ENCODE measurements around the gene ZNF747. TPM values are rescaled to one million over a fixed set of nuclear protein-coding genes. Genes with fewer than 3 reads are reported as not detected.

The ZNF747 gene
- total RNA-seq, 1 experiment from 2014 or later = 10.6 TPM

GRCh38 chr16:30565526-30565925 is 30.9 kb upstream of the ZNF747 start:
- Histone ChIP-seq H3K4me3 (ENCODE audit: low read depth, low read length, poor library complexity, severe bottlenecking) (no peak overlapping the region), H3K9me3 (ENCODE audit: low read depth, low read length, poor library complexity, severe bottlenecking) (no peaks in the 10 kb centered on the region), H3K36me3 (ENCODE audit: insufficient read depth, low read length, poor library complexity, severe bottlenecking) (no peaks in the 10 kb centered on the region), H3K4me1 (ENCODE audit: insufficient read depth, low read length, poor library complexity, severe bottlenecking) (peaks cover 17% of the 10 kb centered on the region), H3K27ac (ENCODE audit: low read depth, low read length, poor library complexity, severe bottlenecking) (no peak overlapping the region), H3K27me3 (replicated peaks; ENCODE audit: insufficient read depth, low read depth, low read length, poor library complexity) (no peaks in the 10 kb centered on the region)
- ChIA-PET CTCF (no interaction called here), POLR2A (ENCODE audit: low non-redundant PET) (interaction anchor here (0.6 kb wide), 1 partner anchor 39 kb away, joined by 3 read pairs; no protein-coding TSS in a partner anchor)
- BruUV-seq (replicated peaks) = no TSS peak
- intact Hi-C loops (cut with micrococcal nuclease; ENCODE audit: unreplicated experiment) = no loop called here
- DNase-seq (ENCODE audit: low spot score) = no peak
- TF ChIP-seq CTCF (conservative IDR thresholded peaks at IDR 0.05; ENCODE audit: low read depth, low read length) (no peak), EZH2 (IDR thresholded peaks at IDR 0.05; ENCODE audit: borderline replicate concordance, low read depth, low read length, poor library complexity, severe bottlenecking) (no peak)

- no peaks in the 10 kb centered on the region for H3K27me3 ChIP-seq (replicated peaks; ENCODE audit: insufficient read depth, low read depth, low read length, poor library complexity)
- no peak overlapping the region for H3K4me3 ChIP-seq (ENCODE audit: low read depth, low read length, poor library complexity, severe bottlenecking)
- H3K36me3 ChIP-seq (ENCODE audit: insufficient read depth, low read length, poor library complexity, severe bottlenecking) = no peaks in the 10 kb centered on the region
- H3K9me3 ChIP-seq (ENCODE audit: low read depth, low read length, poor library complexity, severe bottlenecking) = no peaks in the 10 kb centered on the region
- H3K4me1 ChIP-seq (ENCODE audit: insufficient read depth, low read length, poor library complexity, severe bottlenecking) = no peaks in the 10 kb centered on the region
- no TSS peak for BruUV-seq (replicated peaks)
- no peak overlapping the region for H3K27ac ChIP-seq (ENCODE audit: low read depth, low read length, poor library complexity, severe bottlenecking)
- intact Hi-C loops (cut with micrococcal nuclease; ENCODE audit: unreplicated experiment) = no loop called here
- TF ChIP-seq EZH2 (IDR thresholded peaks at IDR 0.05; ENCODE audit: borderline replicate concordance, low read depth, low read length, poor library complexity, severe bottlenecking) (no peak), CTCF (conservative IDR thresholded peaks at IDR 0.05; ENCODE audit: low read depth, low read length) (no peak)
- CTCF ChIA-PET = no interaction called here
- DNase-seq (ENCODE audit: low spot score) = no peak
- POLR2A ChIA-PET (ENCODE audit: low non-redundant PET) = no interaction called here
These were observed 27.4 kb upstream of the ZNF747 start for GRCh38 chr16:30562021-30562420.

GRCh38 chr16:30561089-30561816 is 26.6 kb upstream of the ZNF747 start:
- Histone ChIP-seq H3K4me1 (ENCODE audit: insufficient read depth, low read length, poor library complexity, severe bottlenecking) (no peaks in the 10 kb centered on the region), H3K4me3 (ENCODE audit: low read depth, low read length, poor library complexity, severe bottlenecking) (no peak overlapping the region), H3K27me3 (replicated peaks; ENCODE audit: insufficient read depth, low read depth, low read length, poor library complexity) (no peaks in the 10 kb centered on the region), H3K36me3 (ENCODE audit: insufficient read depth, low read length, poor library complexity, severe bottlenecking) (peaks cover 2% of the 10 kb centered on the region), H3K27ac (ENCODE audit: low read depth, low read length, poor library complexity, severe bottlenecking) (no peak overlapping the region), H3K9me3 (ENCODE audit: low read depth, low read length, poor library complexity, severe bottlenecking) (no peaks in the 10 kb centered on the region)
- intact Hi-C loops (cut with micrococcal nuclease; ENCODE audit: unreplicated experiment) = no loop called here
- CTCF ChIA-PET = interaction anchor here (1.0 kb wide), 1 partner anchor 132 kb away, joined by 5 read pairs; the partner anchor contains the start of gene DCTPP1
- no peak for TF ChIP-seq CTCF (conservative IDR thresholded peaks at IDR 0.05; ENCODE audit: low read depth, low read length)
- TF ChIP-seq EZH2 (IDR thresholded peaks at IDR 0.05; ENCODE audit: borderline replicate concordance, low read depth, low read length, poor library complexity, severe bottlenecking) = no peak
- DNase-seq (ENCODE audit: low spot score) = no peak
- POLR2A ChIA-PET (ENCODE audit: low non-redundant PET) = interaction anchor here (0.6 kb wide), 2 partner anchors 33 to 362 kb away, joined by 9 to 15 read pairs; partner anchors contain the start of gene FBXL19
- no TSS peak for BruUV-seq (replicated peaks)

Data from A673 (cell line).